CD4-positive, alpha-beta T cell treated with Interleukin-1 beta for 1 hour (primary cell): Measurements from ENCODE around the gene ITPR1.
"Not testable (repeated sequence)": the region's sequence is repeated elsewhere in the genome, so short reads cannot be mapped to it uniquely, and the experiment has no call there.

Experiments
- DNase-seq, 2 donors: peaks; one replicate each; pipeline ENCODE4 v3.0.0-alpha.2; 2020 to 2022

Gene ITPR1

DNA sequence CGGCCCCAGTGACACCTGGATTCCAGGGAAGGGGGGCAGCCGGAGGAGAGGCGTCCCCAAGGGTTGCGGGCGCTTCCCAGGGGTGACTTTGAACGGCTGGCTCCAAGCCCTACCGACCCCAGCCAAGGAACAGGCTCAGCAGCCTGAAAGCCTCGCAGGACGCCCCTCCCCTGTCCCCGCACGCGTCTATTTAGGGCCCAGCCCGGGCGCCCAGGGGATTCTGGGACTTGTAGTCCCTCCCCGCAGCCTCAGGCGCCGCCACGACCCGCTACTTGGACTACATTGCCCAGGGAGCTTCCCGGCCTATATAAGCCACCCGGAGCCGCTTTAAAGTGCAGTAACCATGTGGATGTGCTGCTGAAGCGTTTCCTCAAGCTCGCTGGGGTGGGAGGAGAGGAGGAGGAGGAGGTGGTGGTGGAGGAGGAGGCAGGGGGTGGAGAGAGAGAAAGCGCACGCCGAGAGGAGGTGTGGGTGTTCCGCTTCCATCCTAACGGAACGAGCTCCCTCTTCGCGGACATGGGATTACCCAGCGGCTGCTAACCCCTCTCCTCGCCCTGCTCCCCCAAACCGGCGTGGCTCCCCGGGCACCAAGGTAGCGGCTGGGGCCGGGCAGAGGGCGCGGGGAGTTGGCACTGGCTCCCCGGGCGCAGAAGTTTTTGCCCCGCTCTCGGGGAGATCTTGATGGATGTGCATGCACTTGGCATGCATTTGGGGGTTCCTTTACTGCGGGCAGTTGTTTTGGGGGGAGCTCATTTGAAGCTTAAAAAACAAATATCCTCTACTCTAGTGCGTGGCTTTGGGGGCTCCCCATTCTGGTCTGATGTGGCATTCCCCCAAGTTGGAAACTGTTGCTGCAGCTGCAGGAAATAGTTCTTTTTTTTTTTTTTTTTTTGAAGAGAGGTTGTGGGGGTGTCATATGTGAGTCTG lies at the start of gene ITPR1:
Gene ITPR1, plus strand, starts transcription at position 335 of the 927 bp plus-strand sequence. CDS start 23,144 bp downstream, outside the sequence.
- peak; percentile 99 for DNase-seq

DNA sequence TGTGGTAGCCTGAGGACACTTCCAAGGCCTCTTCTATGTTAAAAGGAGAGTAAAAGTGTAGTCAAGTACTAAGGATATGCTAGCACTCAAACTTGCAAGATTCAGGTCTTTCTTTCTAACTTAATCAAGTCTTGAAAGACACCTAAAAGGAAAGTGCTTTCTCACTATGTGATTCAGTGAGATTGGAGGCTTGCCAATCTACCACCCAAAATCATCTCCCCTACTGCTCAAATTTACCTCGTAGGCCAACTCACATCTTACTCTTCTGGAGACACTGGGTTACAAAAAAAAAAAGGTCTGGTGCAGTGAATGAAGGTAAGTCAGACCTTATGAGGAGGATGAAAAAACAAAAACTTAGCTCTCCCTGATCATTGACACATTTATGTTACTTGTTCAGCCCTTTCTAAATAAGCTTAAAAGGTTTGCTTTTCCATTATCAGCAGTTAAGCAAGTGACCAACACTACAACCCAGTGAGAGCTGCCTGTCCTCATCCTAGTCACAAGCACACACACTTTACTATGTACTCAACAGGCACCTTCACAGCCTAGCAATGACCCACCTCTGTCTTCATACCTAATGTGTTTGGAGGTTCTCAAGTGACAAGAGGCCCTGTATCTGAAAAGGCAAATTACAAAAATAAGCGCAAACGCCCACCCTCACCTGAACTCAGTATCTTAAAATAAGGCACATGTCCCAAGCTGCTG lies 45.7 kb upstream of the ITPR1 start:
- no peak for DNase-seq

DNA sequence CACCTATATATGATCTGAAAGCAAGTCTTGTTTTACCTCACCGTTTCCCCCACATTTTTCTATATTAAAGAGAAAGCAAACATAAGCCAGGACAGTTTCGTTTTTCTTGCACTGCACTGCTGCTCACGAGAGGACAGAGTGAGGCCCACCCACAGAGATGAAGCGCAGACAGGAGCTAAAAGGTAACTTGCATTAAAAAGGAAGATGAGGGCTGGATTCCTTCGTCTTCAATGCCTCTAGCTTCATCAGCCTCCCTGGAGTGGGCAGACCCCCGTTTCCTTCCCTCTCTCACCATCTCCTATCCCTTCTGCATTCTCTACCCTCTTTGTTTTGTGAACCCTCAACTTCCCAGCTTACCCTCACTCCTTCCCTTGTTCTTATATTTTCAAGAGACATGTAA lies 45.0 kb upstream of the ITPR1 start:
- no peak for DNase-seq

DNA sequence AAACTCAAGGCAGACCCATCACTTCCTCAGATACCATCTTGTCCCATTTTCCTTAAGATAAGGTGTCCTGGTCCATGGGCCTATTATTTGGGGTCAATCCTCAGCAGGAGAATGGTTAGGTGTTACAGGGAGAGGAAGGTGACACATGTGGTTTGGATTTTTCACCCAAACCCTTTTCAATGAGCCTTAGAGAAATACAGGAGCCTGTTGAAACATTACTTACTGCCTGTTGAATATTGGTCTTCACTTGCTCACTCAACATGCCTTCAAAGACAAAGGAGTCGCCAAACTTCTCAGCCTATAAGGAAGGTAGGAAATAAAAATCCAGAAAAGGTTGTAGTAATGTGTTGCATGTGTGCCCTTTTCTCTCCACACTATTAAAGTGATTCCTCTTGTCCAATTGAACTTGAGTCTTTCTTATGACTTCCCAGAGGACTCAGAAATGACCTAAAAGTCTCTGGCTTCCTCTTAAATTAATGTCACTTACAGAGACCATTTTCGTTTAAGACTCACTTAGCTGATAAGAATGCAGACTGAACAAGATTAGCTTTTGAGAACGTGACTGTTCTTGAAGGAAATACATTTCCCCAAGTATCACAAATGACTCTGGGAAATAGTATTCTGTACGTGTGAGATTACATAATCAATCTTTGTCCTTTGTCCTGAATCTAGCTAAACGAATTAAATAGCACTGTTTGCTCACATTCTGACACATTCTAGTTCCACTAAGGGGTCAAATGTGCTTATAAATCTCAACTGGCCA lies 43.9 kb upstream of the ITPR1 start:
- DNase-seq, result no peak

GRCh38 chr3:4454142-4454541 lies 39.0 kb upstream of the ITPR1 start:
- DNase-seq, result no peak

DNA sequence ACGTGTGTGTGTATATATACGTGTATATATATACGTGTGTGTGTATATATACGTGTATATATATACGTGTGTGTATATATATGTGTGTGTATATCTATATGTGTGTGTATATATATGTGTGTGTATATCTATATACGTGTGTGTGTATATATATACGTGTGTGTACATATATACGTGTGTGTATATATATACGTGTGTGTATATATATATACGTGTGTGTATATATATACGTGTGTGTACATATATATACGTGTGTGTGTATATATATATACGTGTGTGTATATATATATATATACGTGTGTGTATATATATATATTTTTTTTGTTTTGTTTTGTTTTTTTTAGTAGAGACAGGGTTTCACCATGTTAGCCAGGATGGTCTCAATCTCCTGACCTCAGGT lies 36.4 kb upstream of the ITPR1 start:
- DNase-seq, result not testable (repeated sequence)

DNA sequence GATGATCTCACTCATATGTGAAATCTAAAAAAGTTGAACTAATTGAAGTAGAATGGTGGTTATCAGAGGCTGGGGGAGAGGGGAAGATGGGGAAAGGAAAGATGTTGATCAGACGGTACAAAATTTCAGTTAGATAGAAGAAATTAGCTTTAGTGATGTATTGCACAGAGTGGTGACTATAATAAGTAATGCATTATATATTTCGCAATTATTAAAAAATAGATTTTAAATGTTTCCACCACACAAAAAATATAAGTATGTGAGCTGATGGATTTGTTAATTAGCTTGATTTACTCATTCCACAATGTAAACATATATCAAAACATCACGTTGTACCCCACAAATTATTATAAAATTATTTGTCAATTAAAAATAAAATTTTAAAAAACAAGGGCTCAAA lies 34.2 kb upstream of the ITPR1 start:
- no peak for DNase-seq

- DNase-seq, result no peak
Measured at GRCh38 chr3:4460334-4460733, 32.8 kb upstream of the ITPR1 start.

DNA sequence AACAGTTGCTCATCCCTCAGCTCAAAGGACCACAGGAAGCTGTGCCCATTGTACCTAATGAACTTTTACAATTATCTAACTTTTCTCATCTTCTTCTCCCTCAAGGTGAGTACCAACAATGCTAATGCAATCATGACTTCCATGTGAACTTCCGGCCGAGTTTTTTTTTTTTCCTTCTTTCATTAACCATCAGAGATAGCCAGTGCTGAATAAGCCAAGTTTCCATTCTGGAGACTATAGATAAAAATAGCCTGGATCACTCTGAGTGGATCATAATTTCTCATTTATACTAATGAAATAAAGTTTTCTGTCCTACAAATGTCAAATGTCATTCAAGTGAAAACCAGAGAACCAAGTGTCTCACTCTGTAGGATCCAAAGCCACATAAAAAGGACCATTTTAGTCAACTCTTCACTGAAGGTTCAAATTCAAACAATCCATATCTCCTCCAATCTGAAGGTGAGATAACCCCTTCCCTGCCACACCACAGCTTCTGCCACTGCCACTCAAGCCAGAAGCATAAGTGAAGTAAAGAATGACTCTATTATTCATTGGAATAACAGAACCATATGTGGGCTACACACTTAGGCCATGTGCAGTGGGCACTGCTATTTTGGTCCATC lies 31.6 kb upstream of the ITPR1 start:
- no peak for DNase-seq

- DNase-seq, result no peak
Measured at GRCh38 chr3:4462369-4463040, 30.6 kb upstream of the ITPR1 start.

- DNase-seq, result no peak
Measured at GRCh38 chr3:4464576-4464975, 28.6 kb upstream of the ITPR1 start.

GRCh38 chr3:4466741-4467521 lies 26.2 kb upstream of the ITPR1 start, which contains the start of gene SUMF1:
TSS of gene SUMF1 (minus strand) at chr3:4467269. CDS start at chr3:4467245, 24 bp downstream.
- peak; percentile 66 to 75 for DNase-seq

GRCh38 chr3:4467522-4467867 lies 25.7 kb upstream of the ITPR1 start:
- DNase-seq, result no peak

DNA sequence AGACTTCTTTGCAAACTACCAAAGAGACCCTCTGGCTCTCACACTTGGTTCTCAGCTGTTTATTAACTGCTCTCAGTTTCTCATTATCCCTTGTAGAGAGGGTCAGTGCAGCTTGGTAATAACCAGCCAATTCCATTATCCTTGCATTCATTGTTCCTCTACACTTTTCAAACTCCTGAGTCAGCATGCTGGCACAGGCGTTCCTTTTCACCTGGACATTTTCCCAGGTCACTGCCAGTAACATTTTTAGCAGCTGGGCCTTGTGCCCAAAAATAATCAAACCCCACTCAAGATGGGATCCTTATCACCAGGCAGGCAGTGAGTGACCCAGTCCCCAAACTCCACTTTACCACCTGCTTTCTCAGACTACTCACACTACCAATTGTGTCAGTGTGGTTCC lies 21.2 kb upstream of the ITPR1 start:
- no peak for DNase-seq

GRCh38 chr3:4472312-4472711 lies 20.8 kb upstream of the ITPR1 start:
- DNase-seq, result no peak

- DNase-seq, result no peak
Measured at GRCh38 chr3:4472766-4473165, 20.4 kb upstream of the ITPR1 start.

DNA sequence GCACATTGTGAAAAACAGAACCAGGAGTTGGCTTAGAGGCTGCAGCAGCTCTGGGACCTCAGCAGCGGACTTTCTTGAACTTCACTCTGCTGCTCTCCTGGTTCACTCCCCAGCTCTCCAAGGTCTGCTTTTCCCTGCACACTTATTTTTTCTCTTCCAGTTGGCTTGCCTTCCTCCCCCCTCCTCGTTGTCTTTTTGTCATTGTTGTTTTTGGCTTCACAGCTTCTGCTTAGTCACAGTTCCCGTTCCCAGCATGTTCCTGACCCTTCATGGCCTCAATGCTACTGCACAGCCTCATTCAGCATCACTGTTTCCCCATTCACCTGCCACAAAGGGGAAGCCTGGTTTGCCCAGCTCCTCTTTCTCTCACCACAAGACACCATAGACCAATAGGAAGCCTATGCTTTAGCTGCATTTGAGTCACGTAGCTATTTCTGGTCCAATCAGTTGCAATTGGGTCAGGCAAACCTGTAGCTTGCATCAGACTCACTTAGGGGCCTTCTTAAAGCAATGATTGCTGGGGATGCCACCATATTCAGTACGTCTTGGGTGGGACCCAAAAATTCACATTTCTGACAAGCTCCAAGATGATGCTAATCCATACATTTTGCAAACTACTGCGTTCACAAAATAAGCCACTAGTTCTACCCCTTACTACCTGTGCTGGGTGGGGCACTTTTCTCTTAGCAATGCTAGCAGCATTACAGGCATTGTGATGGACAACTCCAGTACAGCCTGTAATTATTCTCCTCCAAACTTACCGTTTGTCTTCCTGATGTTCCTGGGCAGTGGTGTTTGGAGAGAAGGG lies 18.3 kb upstream of the ITPR1 start:
- peak in 1 of 2 donors; percentile 74 for DNase-seq

- DNase-seq, result no peak
Measured at GRCh38 chr3:4475804-4476203, 17.3 kb upstream of the ITPR1 start.

DNA sequence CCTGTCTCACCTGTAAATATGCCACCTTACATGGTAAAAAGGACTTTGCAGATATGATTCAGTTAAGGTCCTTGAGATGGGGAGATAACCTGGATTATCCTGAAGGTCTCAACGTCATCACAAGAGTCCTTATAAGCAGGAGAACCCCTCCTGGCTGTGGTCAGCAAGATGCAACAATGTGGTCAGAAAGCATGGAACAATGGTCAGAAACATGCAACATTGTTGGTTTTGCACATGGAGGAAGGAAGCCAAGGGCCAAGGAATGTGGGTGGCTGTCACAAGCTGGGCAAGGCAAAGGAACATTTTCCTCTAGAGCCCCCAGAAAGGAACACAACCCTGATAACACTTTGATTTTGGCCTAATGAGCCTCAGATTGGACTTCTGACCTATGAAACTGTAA lies 16.7 kb upstream of the ITPR1 start:
- no peak for DNase-seq

DNA sequence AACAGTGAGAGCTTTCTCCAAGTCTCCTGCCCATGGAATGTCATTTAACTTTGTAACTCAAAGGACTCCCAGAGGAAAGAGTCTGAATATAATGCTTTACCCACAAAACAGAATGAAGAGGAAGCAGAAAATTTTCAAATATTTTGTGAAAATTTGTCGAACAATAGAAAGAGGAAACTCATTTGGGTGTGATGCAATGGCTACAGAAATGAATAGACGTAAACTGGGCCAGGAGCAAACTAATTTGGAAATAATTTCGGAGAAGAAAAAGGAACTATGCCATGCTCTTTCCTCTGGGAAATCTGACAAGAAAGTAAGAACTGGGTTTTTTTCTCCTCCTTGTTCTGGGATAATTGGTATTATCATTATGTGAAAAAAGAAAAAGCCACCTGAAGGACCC lies 14.9 kb upstream of the ITPR1 start:
- DNase-seq, result no peak

GRCh38 chr3:4491855-4492207 lies 1.3 kb upstream of the ITPR1 start:
- no peak for DNase-seq
